HG03520 (cell line): ENCODE measurements around the gene RNF11.

Source experiments
- ATAC-seq: cut with Tn5 transposase; IDR thresholded peaks from one replicate; pipeline ENCODE4 v1.9.1; 2021; ENCODE audit warnings: mild to moderate bottlenecking, moderate library complexity; ENCODE audit not compliant: unreplicated experiment

RNF11 gene

GRCh38 chr1:51294566-51295184 is 58.6 kb downstream of the RNF11 start:
- no peak for ATAC-seq

DNA sequence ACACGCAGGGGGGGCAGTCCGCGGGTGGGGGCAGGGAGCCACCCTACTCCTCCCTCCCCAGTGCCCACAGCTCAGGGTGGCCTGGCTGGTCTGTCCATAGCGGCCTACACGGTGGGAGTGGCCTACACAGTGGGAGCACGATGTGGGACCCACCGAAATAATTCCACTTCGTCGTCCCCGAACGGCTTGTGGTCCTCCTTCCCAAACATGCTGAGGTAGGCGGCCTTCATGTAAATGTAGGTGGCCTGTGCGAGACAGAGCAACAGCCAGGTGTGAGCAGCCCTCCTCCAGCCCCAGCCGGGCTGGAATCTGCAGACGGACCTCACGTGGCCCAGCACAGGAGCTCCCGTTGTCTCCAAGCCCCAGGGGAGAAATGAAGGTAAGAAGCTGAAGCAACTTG is 59.9 kb downstream of the RNF11 start:
- no peak for ATAC-seq

- peak; percentile 50 for ATAC-seq
These were observed 60.6 kb downstream of the RNF11 start for GRCh38 chr1:51296383-51297357.

DNA sequence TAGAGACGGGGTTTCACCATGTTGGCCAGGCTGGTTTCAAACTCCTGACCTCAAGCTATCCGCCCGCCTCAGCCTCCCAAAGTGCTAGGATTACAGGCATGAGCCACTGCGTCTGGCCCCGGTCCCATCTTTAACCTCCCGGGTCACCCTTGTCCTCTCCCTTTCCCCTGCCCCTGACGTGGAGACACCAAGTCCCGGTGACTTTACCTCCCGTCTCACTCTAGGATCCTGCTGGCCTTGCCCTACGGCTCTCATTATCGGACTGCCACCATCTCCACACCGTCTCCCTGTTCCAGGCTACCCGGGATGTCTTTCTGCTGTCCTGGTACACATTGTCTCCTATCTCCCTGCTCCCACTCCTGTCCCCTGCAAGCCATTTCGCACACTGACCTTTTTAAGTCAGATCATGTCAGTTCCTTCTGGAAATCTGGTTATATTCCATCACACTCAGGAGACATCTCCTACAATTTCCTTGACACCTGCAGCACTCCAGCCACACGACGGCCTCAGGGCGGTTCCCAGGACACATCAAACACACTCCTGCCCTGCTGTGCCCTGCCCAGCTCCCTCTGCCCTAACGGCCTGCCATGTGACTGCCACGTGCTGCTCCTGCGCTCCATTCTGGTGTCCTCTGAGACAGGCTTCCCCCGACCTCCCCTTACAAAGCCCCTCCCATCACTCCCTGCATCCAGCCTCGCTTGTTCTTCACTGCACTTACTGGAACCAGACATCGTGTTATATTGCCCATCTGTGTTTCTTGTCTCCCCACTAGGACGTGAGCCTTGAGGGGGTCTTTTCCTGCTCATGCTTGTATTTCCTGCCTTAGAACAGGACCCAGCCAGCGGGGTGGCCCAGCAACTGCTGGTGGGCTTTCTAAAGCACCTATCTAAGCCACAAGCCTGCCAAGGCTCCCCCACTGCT is 61.6 kb downstream of the RNF11 start:
- no peak for ATAC-seq

- ATAC-seq: no peak
These were observed 62.2 kb downstream of the RNF11 start for GRCh38 chr1:51298322-51298705.

DNA sequence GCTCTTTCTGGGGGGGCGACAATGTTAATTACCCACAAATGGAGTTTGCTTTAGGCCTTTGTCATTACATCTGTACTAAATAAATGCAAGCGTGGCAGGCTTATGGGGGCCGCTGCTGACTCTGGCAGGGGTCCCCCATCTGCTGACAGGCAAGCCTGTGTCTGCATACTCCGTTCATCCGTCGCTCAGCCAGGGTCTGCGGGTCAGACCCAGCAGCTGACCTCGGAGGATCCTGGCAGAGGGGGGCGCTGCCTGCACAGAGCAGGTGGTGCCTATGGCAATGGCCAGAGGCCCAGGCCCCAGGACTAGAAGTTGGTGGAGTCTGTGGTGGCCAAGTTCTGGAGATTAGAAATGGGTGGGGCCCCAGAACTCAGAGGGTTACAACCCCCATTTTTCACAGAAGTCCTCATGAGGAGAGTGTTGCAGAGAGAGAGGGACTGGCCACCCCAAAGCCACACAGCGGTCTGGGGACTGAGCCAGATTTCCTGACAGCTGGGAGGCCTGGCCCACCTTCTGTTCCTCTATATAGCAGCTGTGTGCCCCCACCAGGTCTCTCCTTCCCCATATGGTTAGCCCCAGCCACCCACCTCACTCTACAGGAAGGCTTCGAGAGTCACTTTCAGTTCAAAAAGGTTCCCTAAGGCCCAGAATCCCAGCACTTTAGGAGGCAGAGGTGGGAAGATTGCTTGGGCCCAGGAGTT is 63.3 kb downstream of the RNF11 start:
- ATAC-seq: no peak

DNA sequence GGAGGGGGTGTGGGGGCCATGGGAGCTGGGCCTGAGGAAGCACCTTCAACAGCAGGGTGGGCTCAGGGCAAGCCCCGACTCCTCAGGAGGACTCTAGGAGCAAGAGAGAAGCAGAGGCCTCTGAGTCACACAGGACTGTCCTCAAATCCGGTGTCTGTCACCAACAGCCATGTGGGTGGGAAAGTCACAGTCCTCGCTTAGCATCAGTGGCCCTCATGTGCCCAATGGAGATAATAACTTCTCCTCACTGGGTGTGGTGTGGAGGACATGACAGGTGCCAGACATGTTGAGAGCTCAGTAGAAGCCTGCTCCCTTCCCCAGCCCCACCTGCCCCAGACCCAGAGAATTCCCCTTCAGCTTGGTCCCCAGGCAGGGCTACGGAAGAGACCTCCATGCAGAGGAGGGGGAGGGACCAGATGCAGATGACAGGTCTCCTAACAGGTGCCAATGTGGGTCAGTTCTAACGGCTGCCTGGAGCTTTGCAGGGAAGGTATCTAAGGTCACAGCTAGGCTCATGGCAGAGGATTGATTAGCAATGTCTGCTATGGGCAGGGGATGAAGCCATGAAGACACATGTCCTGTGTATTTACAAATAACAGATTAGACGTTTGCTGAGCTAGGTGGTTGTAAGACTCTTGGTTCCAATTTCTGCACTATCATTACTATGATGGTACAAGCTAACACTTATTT is 64.1 kb downstream of the RNF11 start:
- ATAC-seq: no peak

DNA sequence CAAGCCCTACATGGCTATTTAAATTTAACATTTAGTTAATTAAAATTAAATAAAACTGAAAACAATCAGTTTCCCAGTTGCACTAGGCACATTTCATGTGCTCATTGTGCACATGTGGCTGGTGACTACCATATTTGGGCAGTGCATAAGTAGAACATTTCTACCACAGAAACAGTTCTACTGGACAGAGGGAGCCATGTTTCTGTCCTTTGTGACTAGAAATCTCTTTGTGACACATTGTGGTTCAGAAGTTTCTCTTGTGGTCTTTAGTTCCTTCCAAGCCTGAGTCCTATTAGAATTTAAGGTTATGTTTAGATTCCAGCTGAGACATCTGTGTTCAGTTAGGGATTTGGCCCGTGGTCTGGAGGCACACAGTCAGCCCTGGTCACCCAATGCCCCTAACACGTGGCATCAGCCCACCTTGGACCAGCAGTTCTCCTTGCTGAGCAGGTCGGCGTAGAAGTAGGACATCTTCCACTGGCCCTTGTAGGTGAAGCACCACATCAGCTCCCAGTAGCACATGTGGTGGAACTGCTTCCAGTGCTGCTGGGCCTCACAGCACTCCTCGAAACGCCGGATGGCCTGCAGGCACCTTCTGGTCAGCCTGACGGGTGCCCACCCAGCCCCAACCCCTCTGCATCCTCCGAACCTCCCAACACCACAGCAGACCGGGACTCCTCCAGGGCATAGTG is 65.2 kb downstream of the RNF11 start:
- ATAC-seq: no peak

GRCh38 chr1:51301844-51302162 is 65.7 kb downstream of the RNF11 start:
- no peak for ATAC-seq

GRCh38 chr1:51302270-51302669 is 66.2 kb downstream of the RNF11 start:
- no peak for ATAC-seq

DNA sequence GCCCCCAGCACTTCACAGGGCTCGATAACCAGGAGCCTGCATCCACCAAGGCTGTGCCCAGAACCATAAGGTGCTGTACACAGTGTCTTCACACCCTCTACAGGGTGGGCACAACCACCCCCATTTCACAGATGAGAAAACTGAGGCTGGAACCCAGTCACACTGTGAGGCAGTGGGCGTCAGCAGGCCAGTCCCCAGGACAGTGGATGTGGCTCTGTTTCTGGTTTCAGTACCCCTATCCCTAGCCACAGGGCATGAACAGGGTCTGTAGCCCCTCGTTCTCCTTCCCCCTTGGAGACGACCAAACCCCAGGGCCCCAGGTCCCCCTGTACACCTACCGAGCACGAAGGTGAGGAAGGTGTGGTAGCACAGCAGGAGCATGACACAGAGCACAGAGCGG is 66.7 kb downstream of the RNF11 start:
- ATAC-seq: no peak

DNA sequence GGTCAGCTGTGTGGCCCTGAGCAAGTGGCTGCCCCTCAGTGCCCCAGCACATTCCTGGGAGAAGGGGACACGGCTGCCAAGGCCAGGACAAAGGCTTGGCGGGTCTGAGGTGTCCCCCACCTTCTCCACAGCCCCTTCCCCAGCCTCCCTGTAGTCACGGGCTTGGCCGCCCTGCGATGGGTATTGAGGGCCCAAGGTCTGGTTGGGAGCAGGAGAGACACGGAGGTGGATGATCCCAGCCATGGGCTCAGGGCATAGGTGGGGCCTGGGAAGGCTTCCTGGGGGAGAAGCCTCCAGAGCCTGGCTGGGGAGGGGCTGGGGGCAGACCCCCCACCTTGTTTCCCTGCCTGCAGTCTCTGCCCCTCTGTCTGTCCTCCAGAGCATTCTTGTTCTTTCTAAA is 67.2 kb downstream of the RNF11 start:
- no peak for ATAC-seq

DNA sequence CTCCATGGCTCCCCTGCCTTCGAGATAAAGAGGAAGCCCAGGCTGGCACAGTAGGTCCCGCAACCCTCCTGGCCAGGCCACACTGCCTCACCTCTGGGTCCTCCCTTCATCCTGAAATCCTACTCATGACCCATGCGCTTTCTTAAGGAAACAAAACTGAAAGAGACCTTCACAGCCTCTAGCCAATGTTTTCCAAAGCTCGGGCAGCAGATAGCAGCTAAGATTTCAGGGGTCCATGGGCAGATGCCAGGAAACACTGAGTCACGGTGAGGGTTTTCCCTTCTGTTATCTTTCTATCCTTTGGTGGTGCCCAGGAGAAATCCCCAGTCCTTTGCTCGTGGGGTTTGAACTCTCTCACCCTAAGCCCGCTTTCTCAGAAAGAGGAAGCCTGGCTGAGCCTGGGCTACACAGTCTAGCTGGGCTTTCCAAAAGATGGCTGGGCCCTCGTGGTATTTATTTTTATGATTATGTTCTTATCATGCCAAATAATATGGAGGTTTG is 67.7 kb downstream of the RNF11 start:
- ATAC-seq: no peak

- ATAC-seq: no peak
These were observed 68.3 kb downstream of the RNF11 start for GRCh38 chr1:51304360-51304759.

DNA sequence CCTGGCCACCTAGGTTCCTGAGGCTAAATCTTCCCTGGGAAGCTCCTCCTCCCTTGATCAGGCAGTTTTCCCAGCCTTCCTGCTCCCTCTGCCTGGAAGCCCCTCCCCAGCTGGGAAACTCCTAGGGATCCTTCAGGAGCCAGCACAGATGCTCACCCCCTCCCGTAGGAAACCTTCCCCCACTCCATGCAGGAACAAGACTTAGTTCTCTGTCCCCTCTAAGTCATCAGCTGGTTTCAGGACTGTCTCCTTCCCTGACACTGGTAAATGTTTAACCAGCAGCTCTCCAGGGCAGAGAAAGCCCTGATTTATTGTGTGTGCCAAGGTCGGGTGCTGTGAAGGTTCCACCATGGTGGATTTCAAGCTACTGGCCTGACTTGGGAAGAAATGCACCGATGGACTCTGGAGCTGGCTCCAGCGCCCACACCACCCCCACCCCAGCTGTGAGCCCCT is 69.3 kb downstream of the RNF11 start:
- no peak for ATAC-seq

DNA sequence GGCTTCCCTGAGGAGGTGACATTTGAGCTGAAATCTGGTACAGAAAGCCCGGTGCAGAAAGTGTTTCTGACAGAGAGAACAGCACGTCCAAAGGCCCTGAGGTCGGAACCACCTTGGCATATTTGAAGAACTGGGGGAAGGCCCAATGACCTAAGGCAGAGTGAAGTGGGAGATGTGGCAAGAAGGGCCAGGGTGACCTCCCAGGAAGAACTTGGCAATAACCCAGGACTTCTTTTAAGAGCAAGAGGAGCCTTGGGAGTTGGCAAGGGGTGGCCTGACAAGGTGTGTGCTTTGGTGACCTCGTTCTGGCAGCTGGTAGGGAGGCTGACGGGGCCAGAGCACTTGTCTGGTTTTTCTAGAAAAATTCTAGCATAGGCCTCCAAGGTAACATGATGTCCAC is 70.9 kb downstream of the RNF11 start:
- ATAC-seq: no peak

DNA sequence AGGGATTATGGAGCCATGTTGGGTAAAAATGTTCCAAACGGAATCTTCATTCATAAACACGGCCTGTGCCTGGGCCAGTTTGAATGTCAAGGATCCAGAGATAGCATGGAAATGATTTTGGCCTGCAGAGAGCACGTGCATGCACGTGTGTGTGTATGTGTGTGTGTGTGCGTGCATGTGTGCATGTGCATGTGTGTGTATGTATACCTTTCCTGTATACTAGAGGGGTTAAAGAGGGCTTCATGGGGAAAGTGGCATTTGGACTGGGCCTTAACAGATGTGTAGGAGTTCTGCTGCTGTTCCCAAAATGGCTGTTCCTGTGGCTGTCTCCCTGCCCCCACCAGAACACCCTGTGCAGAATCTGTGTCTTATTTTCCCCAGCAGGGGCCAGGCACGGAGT is 72.6 kb downstream of the RNF11 start:
- ATAC-seq: no peak

DNA sequence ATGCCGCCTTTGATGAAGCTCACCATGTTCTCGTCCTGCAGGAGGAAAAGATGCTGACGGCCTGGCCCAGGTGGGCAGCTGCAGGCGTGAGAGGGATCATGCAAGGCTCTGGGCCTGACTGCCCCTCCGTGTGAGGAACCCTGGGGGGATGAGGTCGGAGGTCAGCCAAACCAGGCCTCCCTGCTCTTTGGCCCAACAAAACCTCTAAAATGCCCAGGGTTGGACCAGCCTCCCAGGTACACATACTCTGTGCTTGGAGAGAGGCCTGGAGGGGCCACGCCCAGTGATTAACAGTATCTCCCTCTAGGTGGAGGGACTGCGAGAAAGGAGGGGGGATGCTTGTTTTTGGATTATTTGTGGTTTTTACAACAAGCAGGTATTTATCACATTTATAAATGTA is 73.2 kb downstream of the RNF11 start:
- no peak for ATAC-seq

- ATAC-seq: no peak
These were observed 75.0 kb downstream of the RNF11 start for GRCh38 chr1:51310871-51311613.
